Endothelial cell (in vitro differentiated cells): ENCODE data around the gene LARGE2. TPM values are rescaled to one million over a fixed set of nuclear protein-coding genes. Genes with fewer than 3 reads are reported as not detected.

Experiments
- DNase-seq: peaks from one replicate; pipeline ENCODE4 v3.0.0; 2021; ENCODE audit warnings: low spot score
- H3K27ac Mint-ChIP-seq: one replicate; pipeline ENCODE4 v1.8.0; 2021; ENCODE audit warnings: mixed read lengths, inconsistent platforms; ENCODE audit not compliant: unreplicated experiment
- H3K27me3 Mint-ChIP-seq: one replicate; pipeline ENCODE4 v1.8.0; 2021; ENCODE audit warnings: mild to moderate bottlenecking, moderate library complexity, mixed read lengths, inconsistent platforms; ENCODE audit not compliant: unreplicated experiment
- H3K36me3 Mint-ChIP-seq: one replicate; pipeline ENCODE4 v1.8.0; 2021; ENCODE audit warnings: mild to moderate bottlenecking, low read depth, mixed read lengths, inconsistent platforms; ENCODE audit not compliant: unreplicated experiment
- H3K4me1 Mint-ChIP-seq: one replicate; pipeline ENCODE4 v1.8.0; 2021; ENCODE audit warnings: mild to moderate bottlenecking, mixed read lengths, inconsistent platforms; ENCODE audit not compliant: unreplicated experiment
- H3K4me3 Mint-ChIP-seq: one replicate; pipeline ENCODE4 v1.8.0; 2021; ENCODE audit warnings: mild to moderate bottlenecking, mixed read lengths, inconsistent platforms; ENCODE audit not compliant: unreplicated experiment
- H3K9me3 Mint-ChIP-seq: one replicate; pipeline ENCODE4 v1.8.0; 2021; ENCODE audit warnings: mixed read lengths, inconsistent platforms; ENCODE audit not compliant: unreplicated experiment
- total RNA-seq: library from RNA; stranded (reverse); fragmentation: NEBNext Ultra II Directional; extraction: Animal tissue kit (Norgen Biotek cat#: 25700); gene quantifications from one replicate; pipeline ENCODE4 v1.2.1, GENCODE V29; 2021; ENCODE audit not compliant: unreplicated experiment
- TF ChIP-seq, protein P1 (sequence below): fragments of 200-600 bp; sonication (generic); IDR thresholded peaks from one replicate; pipeline ENCODE4 v1.5.0; 2021; ENCODE audit warnings: antibody characterized with exemption; ENCODE audit not compliant: unreplicated experiment

Gene LARGE2
- total RNA-seq, 1 donor from 2014 or later: 0.95 TPM

DNA sequence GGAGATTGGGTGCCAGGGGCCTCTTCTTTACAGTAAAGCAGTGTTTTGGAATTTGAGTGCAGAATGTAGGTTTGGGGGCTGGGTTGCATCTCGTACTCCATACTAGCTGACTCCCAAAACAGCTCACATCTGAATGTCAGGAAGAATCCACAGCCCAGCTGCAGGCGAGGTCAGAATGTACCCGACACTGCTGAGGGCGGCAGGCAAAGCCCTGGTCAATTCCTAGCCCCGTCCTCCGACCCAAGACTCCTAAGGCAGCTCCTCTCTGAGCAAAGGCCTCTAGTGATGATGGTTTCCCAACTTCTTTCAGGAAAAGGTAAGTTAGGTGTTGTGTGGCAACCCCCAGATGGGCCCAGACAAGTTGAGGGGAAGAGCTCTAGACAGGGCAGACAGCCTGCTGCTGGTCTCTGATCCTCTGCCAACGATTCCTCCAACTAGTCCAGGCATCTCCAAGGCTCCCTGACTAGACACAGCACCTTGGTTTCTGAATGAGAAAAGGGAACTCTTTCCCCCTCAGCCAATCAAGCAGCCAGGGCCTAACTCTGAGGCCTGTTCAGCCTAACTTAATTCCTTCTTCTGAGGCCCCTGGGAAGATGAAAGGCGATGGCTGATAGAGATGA is 8.6 kb downstream of the LARGE2 start:
- Mint-ChIP-seq H3K9me3 (no peaks in the 10 kb centered on the region), H3K27ac (no peak overlapping the region), H3K4me3 (no peak overlapping the region), H3K36me3 (peaks cover 14% of the 10 kb centered on the region), H3K4me1 (no peaks in the 10 kb centered on the region), H3K27me3 (peaks cover 15% of the 10 kb centered on the region)
- no peak for DNase-seq
- TF ChIP-seq, protein P1, sequence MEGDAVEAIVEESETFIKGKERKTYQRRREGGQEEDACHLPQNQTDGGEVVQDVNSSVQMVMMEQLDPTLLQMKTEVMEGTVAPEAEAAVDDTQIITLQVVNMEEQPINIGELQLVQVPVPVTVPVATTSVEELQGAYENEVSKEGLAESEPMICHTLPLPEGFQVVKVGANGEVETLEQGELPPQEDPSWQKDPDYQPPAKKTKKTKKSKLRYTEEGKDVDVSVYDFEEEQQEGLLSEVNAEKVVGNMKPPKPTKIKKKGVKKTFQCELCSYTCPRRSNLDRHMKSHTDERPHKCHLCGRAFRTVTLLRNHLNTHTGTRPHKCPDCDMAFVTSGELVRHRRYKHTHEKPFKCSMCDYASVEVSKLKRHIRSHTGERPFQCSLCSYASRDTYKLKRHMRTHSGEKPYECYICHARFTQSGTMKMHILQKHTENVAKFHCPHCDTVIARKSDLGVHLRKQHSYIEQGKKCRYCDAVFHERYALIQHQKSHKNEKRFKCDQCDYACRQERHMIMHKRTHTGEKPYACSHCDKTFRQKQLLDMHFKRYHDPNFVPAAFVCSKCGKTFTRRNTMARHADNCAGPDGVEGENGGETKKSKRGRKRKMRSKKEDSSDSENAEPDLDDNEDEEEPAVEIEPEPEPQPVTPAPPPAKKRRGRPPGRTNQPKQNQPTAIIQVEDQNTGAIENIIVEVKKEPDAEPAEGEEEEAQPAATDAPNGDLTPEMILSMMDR: no peak

DNA sequence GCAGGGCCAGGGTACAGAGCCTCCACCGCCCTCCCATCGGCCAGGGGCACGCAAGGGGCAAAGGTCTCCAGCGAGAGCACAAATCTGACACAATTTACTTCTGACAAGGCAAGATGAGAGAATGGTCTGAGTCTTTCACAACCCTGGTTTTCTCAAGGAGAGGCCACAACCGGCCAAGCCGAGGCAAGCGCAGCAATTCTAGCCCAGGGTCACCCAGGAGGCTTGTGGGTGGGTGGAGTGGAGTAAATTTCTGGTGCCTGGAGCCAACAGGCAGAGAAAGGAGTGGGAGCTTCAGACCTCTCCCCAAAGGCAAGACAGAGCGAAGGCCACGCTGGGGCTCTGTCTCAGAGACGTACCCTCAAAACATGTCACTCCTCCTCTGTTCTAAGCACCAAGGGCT is 9.3 kb downstream of the LARGE2 start:
- no peaks in the 10 kb centered on the region for H3K4me1 Mint-ChIP-seq
- no peak overlapping the region for H3K4me3 Mint-ChIP-seq
- TF ChIP-seq, protein P1: no peak
- no peak overlapping the region for H3K27ac Mint-ChIP-seq
- peaks cover 17% of the 10 kb centered on the region for H3K36me3 Mint-ChIP-seq
- H3K27me3 Mint-ChIP-seq: peaks cover 15% of the 10 kb centered on the region
- no peaks in the 10 kb centered on the region for H3K9me3 Mint-ChIP-seq
- no peak for DNase-seq

DNA sequence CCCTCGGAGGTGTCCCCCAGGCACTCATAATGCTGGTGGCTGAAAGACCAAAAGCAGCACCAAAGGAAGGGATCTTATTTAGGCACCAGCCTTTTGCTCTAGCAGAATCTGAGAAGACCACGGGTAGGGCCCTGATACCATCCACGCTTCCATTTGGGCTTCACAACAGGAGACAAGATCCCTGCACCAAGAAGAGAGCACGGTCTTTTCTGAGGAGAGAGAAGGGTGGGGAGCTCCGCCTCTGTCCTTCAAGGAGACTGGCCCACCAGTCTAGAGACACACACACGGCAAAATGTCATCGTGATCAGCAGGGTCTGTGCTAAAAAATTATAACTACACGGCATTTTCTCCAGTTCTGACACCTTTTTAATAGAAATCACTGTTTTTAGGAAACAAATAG is 9.8 kb downstream of the LARGE2 start:
- Mint-ChIP-seq H3K36me3 (peaks cover 20% of the 10 kb centered on the region), H3K4me3 (no peak overlapping the region), H3K27ac (no peak overlapping the region), H3K4me1 (no peaks in the 10 kb centered on the region), H3K27me3 (peaks cover 15% of the 10 kb centered on the region), H3K9me3 (no peaks in the 10 kb centered on the region)
- TF ChIP-seq, protein P1: no peak
- DNase-seq: no peak

DNA sequence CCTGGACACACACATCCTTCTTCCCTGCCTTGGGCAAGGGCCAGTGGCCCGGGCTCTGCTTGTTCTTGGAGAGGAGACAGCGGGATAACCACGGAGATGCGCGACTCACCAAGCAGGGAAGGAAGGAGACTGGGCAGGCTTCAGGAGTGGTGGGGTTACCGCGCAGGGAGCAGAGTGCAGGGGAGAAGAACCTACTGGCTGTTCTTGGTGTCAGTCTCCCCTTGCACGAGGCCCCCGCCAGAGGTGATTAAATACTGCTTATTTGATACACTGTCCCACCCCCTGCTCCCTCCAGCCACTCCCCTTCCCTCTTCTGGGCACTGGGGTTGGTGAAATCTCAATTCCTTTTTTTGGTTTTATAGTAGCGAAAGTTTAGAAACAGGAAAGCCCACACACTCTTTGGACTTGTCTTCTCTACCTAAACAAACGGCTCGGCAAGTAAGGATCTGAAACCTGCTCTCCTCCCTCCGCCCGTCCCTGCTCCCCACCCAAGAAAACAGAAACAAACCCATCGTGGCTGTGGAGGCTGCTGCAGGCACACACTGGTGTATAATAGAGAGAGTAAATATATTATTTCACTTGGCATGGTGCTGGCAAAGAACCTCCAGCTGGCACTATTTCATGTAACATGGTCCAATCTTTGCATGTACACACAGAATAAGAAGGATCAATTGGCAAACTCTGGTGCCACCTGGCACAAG is 10.8 kb downstream of the LARGE2 start:
- DNase-seq: no peak
- TF ChIP-seq, protein P1: no peak
- no peaks in the 10 kb centered on the region for H3K4me1 Mint-ChIP-seq
- no peak overlapping the region for H3K27ac Mint-ChIP-seq
- no peaks in the 10 kb centered on the region for H3K9me3 Mint-ChIP-seq
- peaks cover 12% of the 10 kb centered on the region for H3K27me3 Mint-ChIP-seq
- H3K4me3 Mint-ChIP-seq: no peak overlapping the region
- peaks cover 20% of the 10 kb centered on the region for H3K36me3 Mint-ChIP-seq
